Measurements from ENCODE around the gene CBFB. TPM values are rescaled to one million over a fixed set of nuclear protein-coding genes. Genes with fewer than 3 reads are reported as not detected.

CBFB gene
- total RNA-seq, 4 donors from 2014 or later: 19.7 to 106 (median 33.1) TPM

- in situ Hi-C loops (cut with MboI; ENCODE audit: low pct_ligation_motif_present in 1 of 4, low pct_unique_long_range_greater_than_20kb in 1 of 4, low sequenced_read_pairs in 3 of 4): no loop called here
- DNase-seq: no peak
- TF ChIP-seq CTCF (IDR thresholded peaks at IDR 0.05) (no peak), EP300 (IDR thresholded peaks at IDR 0.05; ENCODE audit: low read depth) (no peak), POLR2A (IDR thresholded peaks at IDR 0.05) (no peak), POLR2AphosphoS5 (IDR thresholded peaks at IDR 0.05) (no peak)
- H3K4me3 ChIP-seq: no peak overlapping the region
- no peaks in the 10 kb centered on the region for H3K9me3 ChIP-seq
- 75 to 94% methylated on average over 1 of the region's 1 CpG for WGBS, 2 donors (ENCODE audit: low coverage in 1 of 2)
- H3K36me3 ChIP-seq: no peaks in the 10 kb centered on the region
- intact Hi-C loops (cut with DNase I; ENCODE audit: low total_unique reads): no loop called here
- H3K27ac ChIP-seq: no peak overlapping the region
- no peaks in the 10 kb centered on the region for H3K4me1 ChIP-seq
- H3K27me3 ChIP-seq: no peaks in the 10 kb centered on the region
Observed at GRCh38 chr16:67052399-67052798, 23.4 kb downstream of the CBFB start.

GRCh38 chr16:67053767-67054334 lies 24.9 kb downstream of the CBFB start:
- H3K36me3 ChIP-seq: no peaks in the 10 kb centered on the region
- no peaks in the 10 kb centered on the region for H3K27me3 ChIP-seq
- DNase-seq: no peak
- H3K9me3 ChIP-seq: no peaks in the 10 kb centered on the region
- H3K27ac ChIP-seq: no peak overlapping the region
- no peak overlapping the region for H3K4me3 ChIP-seq
- intact Hi-C loops (cut with DNase I; ENCODE audit: low total_unique reads) (no loop called here), in situ Hi-C loops (cut with MboI; ENCODE audit: low pct_ligation_motif_present in 1 of 4, low pct_unique_long_range_greater_than_20kb in 1 of 4, low sequenced_read_pairs in 3 of 4) (no loop called here)
- no peaks in the 10 kb centered on the region for H3K4me1 ChIP-seq
- TF ChIP-seq EP300 (IDR thresholded peaks at IDR 0.05; ENCODE audit: low read depth) (no peak), POLR2AphosphoS5 (IDR thresholded peaks at IDR 0.05) (no peak), CTCF (IDR thresholded peaks at IDR 0.05) (no peak), POLR2A (IDR thresholded peaks at IDR 0.05) (no peak)
- 81 to 90% methylated on average over 4 of the region's 4 CpGs for WGBS, 2 donors (ENCODE audit: low coverage in 1 of 2)

GRCh38 chr16:67054901-67055300 lies 26.0 kb downstream of the CBFB start:
- Histone ChIP-seq H3K4me3 (no peak overlapping the region), H3K4me1 (no peaks in the 10 kb centered on the region), H3K27me3 (no peaks in the 10 kb centered on the region), H3K9me3 (no peaks in the 10 kb centered on the region), H3K36me3 (no peaks in the 10 kb centered on the region), H3K27ac (no peak overlapping the region)
- 84 to 100% methylated on average over 1 to 2 of the region's 2 CpGs for WGBS, 2 donors (ENCODE audit: low coverage in 1 of 2)
- TF ChIP-seq POLR2A (IDR thresholded peaks at IDR 0.05): no peak
- no peak for TF ChIP-seq CTCF (IDR thresholded peaks at IDR 0.05)
- TF ChIP-seq EP300 (IDR thresholded peaks at IDR 0.05; ENCODE audit: low read depth): no peak
- TF ChIP-seq POLR2AphosphoS5 (IDR thresholded peaks at IDR 0.05): no peak
- DNase-seq: no peak
- intact Hi-C loops (cut with DNase I; ENCODE audit: low total_unique reads): no loop called here
- in situ Hi-C loops (cut with MboI; ENCODE audit: low pct_ligation_motif_present in 1 of 4, low pct_unique_long_range_greater_than_20kb in 1 of 4, low sequenced_read_pairs in 3 of 4): no loop called here

- H3K27me3 ChIP-seq: no peaks in the 10 kb centered on the region
- intact Hi-C loops (cut with DNase I; ENCODE audit: low total_unique reads) (no loop called here), in situ Hi-C loops (cut with MboI; ENCODE audit: low pct_ligation_motif_present in 1 of 4, low pct_unique_long_range_greater_than_20kb in 1 of 4, low sequenced_read_pairs in 3 of 4) (no loop called here)
- no peaks in the 10 kb centered on the region for H3K4me1 ChIP-seq
- no peak for DNase-seq
- H3K4me3 ChIP-seq: no peak overlapping the region
- no peak for TF ChIP-seq CTCF (IDR thresholded peaks at IDR 0.05)
- TF ChIP-seq POLR2AphosphoS5 (IDR thresholded peaks at IDR 0.05): no peak
- no peak for TF ChIP-seq EP300 (IDR thresholded peaks at IDR 0.05; ENCODE audit: low read depth)
- TF ChIP-seq POLR2A (IDR thresholded peaks at IDR 0.05): no peak
- 74% methylated on average over 4 of the region's 4 CpGs for WGBS, 2 donors (ENCODE audit: low coverage in 1 of 2)
- H3K27ac ChIP-seq: peak overlapping the region in 1 of 4 donors; percentile 6
- H3K9me3 ChIP-seq: no peaks in the 10 kb centered on the region
- no peaks in the 10 kb centered on the region for H3K36me3 ChIP-seq
Observed at GRCh38 chr16:67055712-67056487, 27.0 kb downstream of the CBFB start.

Measured in transverse colon (tissue), 4 donors.